ENCODE measurements around the gene PNMA8B.

Gene PNMA8B

DNA sequence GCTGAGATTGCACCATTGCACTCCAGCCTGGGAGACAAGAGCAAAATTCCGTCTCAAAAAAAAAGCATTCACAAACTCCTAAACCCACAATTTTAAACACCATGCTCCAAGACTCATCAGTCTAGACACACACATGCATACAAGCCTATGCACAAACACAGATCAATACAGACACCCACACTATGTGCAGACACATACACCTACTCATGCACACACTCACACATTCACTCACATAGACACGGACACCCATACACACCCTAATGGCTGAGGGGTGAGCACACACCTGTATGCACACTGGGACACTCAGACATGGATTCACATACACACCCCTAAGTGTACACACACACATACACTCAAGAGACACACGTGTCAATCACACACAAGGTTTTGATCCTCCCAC is 9.3 kb downstream of the PNMA8B start:
- no peak for FAIRE-seq

- no peak for FAIRE-seq
Observed at GRCh38 chr19:46484656-46485055, 11.0 kb downstream of the PNMA8B start.

DNA sequence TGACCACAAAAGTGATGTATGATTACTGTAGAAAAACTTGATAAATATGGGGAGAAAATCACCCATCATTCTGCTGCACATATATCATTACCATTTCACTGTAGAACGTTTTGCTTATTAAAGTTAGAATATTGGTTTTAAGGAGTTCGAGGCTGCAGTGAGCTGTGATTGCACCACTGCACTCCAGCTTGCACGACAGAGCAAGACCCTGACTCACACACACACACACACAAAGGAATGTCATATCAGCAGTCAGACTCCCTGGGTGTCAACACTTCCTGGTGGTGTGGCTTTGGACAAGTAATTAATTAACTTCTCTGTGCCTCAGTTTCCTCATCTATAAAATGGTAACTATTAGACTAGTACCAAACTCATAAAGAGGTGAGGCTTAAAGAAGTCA is 13.0 kb downstream of the PNMA8B start:
- no peak for FAIRE-seq

- no peak for FAIRE-seq
Observed at GRCh38 chr19:46481947-46482346, 13.7 kb downstream of the PNMA8B start.

DNA sequence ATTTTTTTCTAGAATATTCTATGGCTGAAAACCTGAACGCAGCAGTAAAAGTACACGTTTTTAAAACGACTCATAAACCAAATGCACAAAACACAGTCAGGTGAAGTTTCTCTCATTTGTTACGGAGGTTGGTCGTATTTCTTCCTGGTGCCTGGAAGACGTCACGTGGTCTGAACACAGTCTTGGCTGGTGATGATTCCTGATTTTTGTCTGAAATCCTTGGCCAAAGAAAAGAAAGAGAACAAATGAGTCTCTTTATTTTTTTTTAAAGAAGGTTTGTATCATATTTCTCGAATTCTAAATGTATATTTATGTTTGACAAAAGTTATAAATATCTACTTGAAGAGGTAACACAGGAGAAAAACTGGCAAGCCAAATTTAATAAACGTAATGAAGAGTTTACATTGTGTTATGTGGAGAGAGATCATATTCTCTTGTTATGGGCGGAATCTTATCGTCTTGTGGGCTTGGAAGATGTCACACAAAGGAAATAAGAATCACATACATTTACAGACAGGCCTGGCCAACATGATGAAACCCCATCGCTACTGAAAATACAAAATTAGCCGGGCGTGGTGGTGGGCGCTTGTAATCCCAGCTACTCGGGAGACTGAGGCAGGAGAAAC is 14.3 kb downstream of the PNMA8B start:
- FAIRE-seq, result no peak

DNA sequence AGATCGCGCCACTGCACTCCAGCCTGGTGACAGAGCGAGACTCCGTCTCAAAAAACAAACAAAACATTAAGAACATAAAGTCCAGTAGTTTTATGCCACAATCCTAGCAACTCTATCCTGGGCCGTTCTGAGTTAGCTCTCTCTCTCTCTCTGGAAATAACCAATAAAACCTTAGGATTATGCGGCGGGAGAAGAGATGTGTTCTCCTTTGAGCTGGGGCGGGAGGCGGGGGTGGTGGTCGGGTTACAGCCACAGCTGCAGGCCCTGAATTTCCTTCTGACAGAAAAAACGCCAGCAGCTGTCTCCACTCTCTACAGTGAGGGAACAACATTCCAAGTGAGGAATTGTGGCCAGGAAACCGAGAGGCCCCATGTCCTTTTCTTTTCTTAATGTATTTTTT is 15.3 kb downstream of the PNMA8B start:
- FAIRE-seq, result no peak

GRCh38 chr19:46478356-46478986 is 17.2 kb downstream of the PNMA8B start:
- no peak for FAIRE-seq

- FAIRE-seq, result no peak
Observed at GRCh38 chr19:46475986-46476385, 19.7 kb downstream of the PNMA8B start.

DNA sequence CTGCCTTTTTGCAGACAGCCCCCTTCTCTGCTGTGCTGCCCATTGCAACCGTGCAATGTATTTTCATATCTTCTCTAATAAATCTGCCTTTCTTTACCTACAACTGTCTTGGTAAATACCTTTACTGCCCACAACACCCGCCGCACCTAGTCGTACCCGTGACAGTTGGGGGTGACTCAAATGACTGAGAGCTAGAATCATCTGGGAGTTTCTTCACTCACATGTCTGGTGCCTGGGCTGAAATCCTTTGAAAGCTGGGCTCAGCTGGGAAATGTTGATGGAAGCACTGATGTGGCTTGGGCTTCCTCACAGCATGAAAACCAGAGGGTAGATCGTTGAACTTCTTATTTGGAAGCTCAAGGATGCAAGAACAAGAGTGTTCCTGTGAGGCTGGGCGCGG is 21.5 kb downstream of the PNMA8B start:
- FAIRE-seq, result no peak

- no peak for FAIRE-seq
Observed at GRCh38 chr19:46472592-46472991, 23.1 kb downstream of the PNMA8B start.

DNA sequence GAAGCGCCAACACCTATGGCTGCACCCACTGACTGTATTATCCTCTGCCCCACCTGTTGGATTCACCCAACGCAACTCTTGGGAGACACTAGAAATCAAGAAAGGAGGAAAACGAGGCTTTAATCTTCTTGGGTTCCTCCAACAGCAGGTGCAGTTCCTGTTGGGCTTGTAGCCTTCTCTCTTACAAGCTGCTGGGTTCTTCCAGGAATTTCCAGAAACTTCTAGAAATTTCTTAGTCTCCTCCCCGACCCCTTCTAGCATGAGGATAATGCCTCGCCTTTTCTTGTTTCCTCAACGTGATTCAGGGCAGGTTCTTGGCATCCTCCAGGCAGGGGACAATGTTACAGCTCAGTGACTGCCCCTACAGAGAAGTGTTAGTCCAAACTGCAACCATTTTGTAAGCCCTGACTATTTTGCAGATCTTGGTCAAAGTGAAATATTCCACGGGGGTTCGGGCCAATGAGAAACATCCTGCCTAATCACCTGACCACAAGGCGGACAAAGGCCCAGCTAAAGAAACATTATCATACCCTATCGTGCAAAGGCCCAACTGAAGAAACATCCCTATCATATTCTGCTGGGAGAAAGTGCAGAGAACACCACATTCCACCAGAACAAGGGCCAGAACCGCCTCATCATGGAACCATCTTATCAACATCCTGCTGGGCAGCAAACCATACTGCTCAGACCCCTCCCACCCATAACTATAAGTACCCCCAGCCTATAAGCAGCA is 23.7 kb downstream of the PNMA8B start:
- no peak for FAIRE-seq

DNA sequence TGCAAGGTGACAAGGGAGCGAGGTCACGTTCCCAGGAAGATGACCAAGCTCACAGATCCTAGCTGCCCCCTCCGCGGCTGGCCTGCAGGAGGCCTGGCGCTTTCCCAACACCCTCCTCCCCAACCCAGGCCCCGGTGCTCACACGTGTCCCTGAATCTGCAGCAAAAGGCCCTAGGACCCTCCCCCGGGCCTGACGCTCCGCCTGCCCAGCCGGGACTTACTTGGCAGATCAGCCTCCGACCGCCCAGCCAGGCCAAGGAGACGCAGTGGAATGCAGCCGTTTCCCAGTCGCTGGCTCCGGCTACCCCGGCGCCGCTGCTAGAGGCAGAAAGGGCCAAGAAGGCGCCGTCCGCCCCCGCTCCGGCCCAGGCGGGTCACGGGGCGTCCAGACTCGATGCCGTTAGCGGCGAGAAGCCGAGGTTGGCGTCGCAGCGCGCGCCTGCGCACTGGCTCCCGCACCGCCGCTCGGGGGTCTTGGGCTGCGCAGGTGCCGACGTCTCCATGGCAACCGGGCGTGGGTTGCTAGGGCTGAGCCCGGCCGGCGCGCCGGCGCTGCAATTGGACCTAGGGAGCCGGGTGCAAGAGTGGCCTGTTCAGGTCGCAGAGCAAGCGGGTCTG is 24.4 kb downstream of the PNMA8B start, which contains the start of gene PNMA8A:
Gene PNMA8A (minus strand): TSS at position 448 of the 618 bp plus-strand sequence. CDS start 528 bp downstream, outside the sequence.
- no peak for FAIRE-seq

- FAIRE-seq, result no peak
Observed at GRCh38 chr19:46470376-46470775, 25.3 kb downstream of the PNMA8B start.

- no peak for FAIRE-seq
Observed at GRCh38 chr19:46469541-46470185, 26.0 kb downstream of the PNMA8B start.

GRCh38 chr19:46466536-46467196 is 29.0 kb downstream of the PNMA8B start:
- no peak for FAIRE-seq

DNA sequence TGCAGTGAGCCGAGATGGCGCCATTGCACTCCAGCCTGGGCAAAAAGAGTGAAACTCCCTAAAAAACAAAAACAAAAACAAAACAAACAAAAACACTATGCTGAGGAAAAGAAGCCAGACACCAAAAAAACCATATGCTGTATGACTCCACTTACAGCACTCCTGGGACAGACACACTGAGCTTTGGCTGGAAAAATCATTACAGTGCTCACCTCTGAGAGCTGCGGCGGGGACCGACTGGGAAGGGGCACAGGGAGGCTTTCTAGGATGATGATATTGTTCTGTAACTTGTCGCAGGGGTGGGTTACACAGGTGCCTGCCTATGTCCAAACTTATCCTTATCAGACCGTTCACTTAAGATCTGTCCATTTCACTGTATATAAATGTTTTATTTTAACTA is 32.2 kb downstream of the PNMA8B start:
- no peak for FAIRE-seq

- no peak for FAIRE-seq
Observed at GRCh38 chr19:46461537-46461936, 34.1 kb downstream of the PNMA8B start.

GRCh38 chr19:46460981-46461380 is 34.7 kb downstream of the PNMA8B start:
- no peak for FAIRE-seq

GRCh38 chr19:46460055-46460454 is 35.6 kb downstream of the PNMA8B start:
- FAIRE-seq, result no peak

DNA sequence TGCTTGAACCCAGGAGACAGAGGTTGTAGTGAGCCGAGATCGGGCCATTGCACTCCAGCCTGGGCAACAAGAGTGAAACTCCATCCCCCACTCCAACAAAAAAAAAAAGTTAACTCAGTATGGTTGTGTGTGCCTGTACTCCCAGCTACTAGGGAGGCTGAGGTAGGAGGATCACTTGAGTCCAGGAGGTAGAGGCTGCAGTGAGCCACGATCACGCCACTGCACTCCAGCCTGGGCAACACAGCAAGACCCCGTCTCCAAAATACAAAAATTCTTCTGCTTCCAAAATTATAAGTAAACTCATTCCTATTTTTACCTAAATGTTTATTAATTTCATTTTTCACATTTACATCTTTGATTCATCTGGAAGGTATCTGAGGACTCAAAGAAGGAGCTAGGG is 38.7 kb downstream of the PNMA8B start:
- FAIRE-seq, result no peak

- no peak for FAIRE-seq
Observed at GRCh38 chr19:46454244-46454643, 41.4 kb downstream of the PNMA8B start.

DNA sequence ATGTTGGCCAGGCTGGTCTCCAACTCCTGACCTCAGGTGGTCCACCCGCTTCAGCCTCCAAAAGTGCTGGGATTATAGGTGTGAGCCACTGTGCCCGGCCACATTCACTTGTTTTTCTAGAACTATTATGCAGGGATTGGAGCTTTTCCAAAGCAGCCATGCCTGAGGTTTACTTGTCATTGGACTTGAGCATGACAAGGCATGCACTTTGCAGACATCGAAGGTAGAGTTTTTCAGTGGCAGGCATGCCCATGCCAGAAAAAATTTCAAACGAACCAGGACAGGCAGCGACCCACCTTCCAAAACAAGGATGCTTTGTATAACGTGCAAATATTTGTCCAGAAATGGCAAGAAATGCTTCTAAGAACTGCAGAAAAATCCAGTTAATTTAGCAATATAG is 42.0 kb downstream of the PNMA8B start:
- FAIRE-seq, result no peak

DNA sequence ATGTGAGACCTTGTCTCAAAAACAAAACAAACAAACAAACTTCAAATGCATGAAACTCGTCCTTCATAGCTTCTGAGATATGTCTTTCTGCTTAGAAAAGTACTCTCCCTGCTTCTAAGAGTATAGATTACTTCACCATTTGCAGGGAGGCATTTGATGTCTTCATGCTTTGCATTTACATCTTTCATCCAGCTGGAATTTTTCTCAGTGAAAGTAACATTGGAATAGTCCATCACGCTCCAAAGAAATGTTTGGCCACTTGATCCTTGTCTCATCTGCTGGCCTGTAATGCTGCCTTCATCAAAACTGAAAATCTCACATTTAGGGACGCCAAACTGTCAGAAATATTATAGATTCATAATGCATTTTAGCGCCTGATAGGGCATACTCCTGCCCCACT is 43.5 kb downstream of the PNMA8B start:
- no peak for FAIRE-seq
